Measurements from ENCODE around the gene SOX12.
A peak's percentile ranks its signal among the peaks of the same experiment; 100 is the strongest.

SOX12 gene

GRCh38 chr20:301886-302848 lies 23.2 kb upstream of the SOX12 start:
- DNase-seq, result no peak

- no peak for DNase-seq
These were observed 19.6 kb upstream of the SOX12 start for GRCh38 chr20:305745-306144.

GRCh38 chr20:308427-309038 lies 16.8 kb upstream of the SOX12 start:
- no peak for DNase-seq

DNA sequence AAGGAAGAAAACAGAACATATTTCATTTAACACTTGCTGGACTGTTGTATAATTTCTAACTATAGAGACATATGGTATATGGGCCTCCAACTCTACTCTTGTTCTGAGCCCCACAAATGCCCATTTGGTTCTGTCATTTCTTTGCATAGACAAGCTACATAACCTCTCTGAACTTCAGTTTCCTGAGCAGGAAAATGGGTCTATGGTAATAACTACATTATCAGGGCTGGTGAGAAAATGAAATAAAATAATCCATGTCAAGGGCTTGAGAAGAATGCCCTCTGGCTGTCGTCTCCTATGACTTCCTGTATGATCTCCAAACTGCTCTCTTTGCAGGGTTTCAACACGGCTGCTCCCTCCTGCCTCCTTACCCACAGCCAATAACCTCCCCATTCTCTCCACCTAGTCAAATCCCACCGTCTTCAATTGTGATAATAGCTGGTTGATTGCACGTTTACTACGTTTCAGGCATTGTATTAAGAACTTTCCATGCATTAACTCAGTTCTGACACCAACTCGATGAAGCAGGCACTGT lies 16.0 kb upstream of the SOX12 start:
- DNase-seq, result no peak

DNA sequence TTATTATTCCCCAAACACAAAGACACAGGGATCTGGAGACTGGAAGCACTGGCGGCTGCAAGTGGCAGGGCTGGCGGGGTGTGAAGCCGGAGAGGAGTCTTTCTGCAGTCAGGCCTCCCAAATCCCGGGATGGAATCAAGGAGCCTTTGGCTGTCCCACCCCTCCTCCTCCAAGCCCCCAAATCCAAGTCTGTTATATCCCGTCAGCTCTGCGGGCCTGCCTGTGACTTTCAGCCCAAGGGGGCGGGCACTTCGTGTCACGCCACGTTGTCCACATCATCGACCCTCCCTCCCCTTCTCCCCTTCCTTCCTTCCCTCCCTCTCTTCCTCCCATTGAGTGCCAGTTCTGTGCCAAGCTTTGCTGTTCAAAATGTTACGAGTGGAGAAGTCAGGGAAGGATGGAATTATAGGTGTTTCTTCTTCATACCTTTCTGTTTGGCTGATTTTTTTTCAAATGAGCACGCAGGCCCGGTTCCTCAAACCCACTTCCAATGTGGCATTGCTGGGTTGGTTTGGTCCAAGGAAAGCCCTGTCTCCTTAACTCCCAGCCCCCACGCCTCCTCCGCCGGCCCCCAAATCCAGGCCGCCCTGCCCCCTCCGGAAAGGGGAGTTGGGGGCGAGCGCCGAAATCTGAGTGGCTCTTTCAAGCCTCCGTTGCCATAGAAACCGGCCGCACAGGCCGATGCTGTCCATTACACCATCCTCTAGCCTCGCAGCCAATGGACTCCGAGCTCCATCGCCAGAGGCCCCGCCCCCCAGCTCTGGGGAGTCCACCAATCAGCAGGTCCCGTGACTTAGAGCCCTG lies 15.3 kb upstream of the SOX12 start:
- DNase-seq, result peak; percentile 88

GRCh38 chr20:310645-311044 lies 14.7 kb upstream of the SOX12 start:
- DNase-seq, result no peak

- DNase-seq, result no peak
These were observed 13.7 kb upstream of the SOX12 start for GRCh38 chr20:311609-312008.

DNA sequence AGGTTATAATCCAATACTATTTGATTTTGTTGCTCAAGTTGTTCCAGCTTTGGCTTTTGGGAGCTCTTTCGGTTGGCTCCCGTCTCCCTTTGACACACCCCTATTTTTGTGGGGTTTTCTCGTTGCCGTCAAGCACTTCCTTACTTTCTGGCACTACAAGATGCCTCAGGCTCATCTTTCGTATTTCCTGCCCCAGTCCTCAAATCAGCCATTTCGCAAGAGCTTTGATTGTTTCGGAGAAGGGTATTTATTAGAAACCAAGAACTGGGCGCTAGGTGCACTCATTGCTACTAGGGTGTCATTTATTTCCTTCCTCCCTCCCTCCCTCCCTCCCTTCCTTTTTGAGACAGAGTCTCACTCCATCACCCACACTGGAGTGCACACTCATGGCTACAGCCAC lies 13.3 kb upstream of the SOX12 start:
- no peak for DNase-seq

DNA sequence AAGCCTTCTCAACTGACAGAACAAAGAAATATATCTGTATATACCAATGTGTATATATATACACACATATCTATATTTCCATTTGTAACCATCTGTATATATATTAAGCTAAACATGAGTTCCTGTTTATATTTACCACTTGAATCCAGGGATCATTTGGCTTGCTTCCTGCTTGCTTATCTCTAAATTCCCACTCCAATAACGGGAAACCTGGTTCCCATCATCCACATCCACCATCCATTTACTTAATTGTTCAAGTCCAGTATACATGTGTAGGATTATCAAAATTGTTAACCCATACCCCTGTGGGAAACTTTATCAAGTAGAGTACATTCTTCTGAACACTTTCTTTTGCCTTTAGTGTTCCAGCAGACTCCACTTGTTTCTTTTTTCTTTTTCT lies 12.5 kb upstream of the SOX12 start:
- DNase-seq, result no peak

DNA sequence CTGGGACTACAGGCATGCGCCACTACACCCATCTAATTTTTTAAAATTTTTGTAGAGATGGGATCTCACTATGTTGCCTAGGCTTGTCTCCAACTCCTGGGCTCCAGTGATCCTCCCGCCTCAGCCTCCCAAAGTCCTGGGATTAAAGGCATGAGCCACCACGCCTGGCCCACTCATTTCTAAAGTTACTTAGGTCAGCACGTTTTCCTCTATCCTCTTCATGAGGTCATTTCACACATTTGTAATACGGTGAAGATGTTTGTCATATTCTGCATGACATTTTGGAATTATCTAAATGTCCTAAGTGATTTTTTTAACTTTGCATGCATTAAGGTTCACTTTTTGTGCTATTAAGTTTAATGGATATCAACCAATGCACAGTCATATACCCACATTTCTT lies 11.9 kb upstream of the SOX12 start:
- no peak for DNase-seq

GRCh38 chr20:313948-314347 lies 11.4 kb upstream of the SOX12 start:
- DNase-seq, result no peak

DNA sequence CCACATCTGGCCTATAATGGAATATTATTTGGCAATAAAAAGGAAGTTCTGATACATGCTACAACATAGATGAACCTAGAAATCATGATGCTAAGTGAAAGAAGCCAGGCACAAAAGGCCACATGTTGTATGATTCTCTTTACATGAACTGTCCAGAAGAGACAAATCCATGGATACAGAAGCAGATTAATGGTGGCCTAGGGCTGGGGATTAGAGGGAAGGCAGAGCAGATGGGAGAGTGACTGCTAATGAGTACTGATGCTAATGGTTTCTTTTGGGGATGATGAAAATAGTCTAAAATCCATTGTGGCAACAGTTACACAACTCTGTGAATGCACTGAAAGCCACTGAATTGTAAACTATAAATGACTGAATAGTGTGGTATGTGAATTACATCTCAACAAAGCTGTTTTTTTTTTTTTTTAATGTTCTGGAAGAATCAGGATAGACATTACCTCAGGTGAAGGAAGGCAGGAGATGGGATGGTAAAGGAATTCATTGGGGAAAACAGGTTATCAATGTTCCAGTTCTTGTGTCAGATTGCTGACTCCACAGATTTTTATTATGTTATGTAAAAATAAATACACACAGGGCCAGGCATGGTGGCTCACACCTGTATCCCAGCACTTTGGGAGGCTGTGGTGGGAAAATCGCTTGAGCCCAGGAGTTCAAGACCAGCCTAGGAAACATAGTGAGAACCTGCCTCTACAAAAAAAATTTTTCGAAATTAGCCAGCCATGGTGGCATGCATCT lies 8.9 kb upstream of the SOX12 start:
- no peak for DNase-seq

DNA sequence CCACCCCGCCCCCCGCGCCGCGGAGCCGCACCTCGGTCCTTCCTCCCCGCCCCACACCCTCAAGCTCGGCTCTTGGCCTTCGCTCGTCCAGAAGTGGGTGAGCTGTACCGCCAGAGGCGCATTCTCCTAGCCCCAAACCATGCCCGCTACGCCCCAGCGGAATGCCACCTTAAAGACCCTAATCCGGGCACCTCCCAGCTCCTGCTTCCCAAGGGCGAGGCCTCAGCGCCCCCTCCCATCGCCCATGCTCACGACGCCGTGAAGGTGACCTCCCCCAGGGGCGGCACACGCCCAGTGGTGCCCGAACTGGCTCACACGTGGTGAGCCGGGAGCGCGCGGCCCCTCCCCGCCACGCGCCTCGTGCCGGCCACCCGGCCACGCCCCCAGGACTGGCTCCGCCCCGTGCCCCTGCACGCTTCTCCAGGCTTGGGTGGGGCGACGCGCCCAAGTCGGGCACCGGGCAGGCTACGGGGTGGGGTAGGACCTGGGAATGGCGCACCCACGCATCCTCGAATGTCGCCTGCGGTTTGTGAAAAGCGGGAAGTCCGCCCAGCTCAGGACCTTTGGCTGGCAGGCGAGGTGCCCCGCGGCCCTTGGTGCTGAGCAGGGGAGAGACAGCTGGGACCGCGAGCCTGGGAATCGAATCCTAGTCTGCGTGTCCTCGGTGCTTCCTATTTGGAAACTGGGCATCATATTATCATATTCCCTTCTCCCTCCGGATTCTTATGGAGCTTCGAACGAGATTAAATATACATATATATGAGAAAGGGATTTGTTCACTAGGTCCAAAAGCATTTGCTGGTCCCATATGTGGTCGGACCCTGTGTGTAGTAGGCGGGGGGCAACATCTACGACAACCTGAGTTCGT lies 941 bp upstream of the SOX12 start:
- DNase-seq, result peak; percentile 96

- peak; percentile 61 for DNase-seq
These were observed 715 bp downstream of the SOX12 start for GRCh38 chr20:325889-326644.

- no peak for DNase-seq
These were observed 1.4 kb downstream of the SOX12 start for GRCh38 chr20:326645-327185.

DNA sequence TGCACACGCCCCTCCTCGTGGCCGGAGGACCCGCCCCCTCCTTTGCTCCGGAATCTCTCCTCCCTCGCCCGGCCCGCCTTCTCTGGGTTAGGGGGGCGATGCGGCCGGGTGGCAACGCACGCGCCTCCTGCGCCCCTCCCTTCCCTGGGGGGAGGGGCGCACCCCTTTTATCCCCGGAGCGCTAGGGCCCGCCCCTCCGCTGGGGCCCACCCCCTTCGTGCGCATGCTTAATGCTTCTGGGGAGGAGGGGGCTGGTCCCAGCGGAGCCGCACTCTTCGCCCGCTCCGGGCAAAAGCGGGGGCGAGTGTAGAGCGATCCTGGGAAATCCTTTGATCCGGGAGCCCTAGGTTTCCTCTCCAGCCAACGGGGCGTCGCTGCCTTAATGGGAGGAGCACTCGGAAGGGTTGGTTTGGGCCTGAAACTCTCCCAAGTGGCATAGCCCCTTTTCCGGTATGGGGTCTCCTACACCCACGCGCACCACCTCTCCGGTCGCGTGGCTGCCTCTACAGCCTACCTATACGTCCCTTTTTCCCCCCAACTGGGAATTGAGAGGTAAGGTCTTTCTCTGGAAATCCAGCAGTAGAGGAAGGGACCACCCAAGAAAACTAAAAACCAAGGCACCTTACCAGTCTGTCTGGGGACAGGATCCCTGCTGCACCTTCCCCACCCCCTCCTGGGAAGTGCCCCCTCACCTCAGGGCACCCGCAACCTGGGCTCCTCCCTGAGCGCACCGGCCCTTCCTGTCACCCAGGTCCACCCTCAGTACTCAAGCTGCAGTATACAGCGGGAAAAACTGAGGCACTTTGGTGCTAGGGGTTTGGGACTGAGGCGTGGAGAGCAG lies 2.1 kb downstream of the SOX12 start:
- peak; percentile 87 for DNase-seq

DNA sequence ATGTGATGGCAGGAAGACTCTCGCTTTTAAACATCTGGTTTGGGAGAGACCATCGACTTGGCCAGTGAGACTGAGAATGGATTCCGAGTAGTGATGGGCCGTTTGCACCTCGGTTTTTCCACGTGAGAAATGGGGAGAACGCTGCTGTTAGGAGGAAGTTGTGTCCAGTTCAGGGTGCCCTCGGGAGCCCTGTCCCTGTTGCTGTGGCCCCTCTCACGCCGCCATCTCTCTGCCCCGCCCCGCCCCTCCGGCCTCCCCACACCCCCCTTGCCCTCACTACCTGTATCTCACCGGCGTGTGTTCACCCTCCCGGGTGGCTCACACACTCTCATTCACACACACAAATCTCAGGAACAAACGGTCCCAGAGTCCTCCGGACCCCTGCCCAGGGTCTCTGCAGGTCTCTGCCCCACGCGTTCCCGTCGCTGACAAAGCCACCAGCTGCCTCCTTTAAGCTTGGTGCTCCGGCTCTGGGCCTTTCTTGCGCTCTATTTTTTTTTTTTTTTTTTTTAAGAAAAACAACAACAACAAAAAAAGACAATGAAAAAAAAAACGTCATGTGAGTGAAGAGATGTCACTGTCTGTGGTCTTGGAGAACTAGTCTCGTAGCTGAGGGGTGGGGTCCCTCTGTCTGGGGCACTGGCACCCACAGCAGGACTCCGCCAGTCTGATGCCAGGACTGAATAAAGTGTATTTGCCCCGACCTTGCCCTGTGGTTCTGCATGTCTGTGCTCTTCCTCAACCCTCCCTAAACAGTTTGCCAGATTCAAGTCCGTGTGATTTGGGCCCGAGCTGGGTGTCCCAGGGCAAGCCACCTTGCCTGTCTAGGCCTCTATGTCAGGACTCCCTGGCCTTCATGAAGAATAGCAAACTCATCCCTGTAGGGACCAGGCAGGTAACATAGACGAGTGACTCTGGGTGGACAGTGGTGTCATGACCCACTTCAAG lies 2.9 kb downstream of the SOX12 start:
- no peak for DNase-seq
